Smooth muscle cell (in vitro differentiated cells): ENCODE measurements around the gene WIPI1. TPM values are rescaled to one million over a fixed set of nuclear protein-coding genes. Genes with fewer than 3 reads are reported as not detected.

Source experiments
- DNase-seq: peaks from one replicate; lab custom pipeline; 2025; ENCODE audit not compliant: unreplicated experiment; lab: John Stamatoyannopoulos, UW
- H2AFZ ChIP-seq: fragments of 200-600 bp; sonication (generic); 2 replicates; pipeline ENCODE4 v1.6.0; 2016; ENCODE audit warnings: antibody characterized with exemption, low read depth, mild to moderate bottlenecking
- H3F3A ChIP-seq: fragments of 200-600 bp; sonication (generic); 2 replicates; pipeline ENCODE4 v1.6.0; 2017; ENCODE audit warnings: antibody characterized with exemption, low read depth
- H3K27ac ChIP-seq: fragments of 200-600 bp; sonication (generic); 2 replicates; pipeline ENCODE4 v1.5.1; 2016; ENCODE audit warnings: low read depth, mild to moderate bottlenecking
- H3K27me3 ChIP-seq: fragments of 200-600 bp; sonication (generic); 2 replicates; pipeline ENCODE4 v1.6.1; 2016; ENCODE audit warnings: low read depth, mild to moderate bottlenecking
- H3K36me3 ChIP-seq: fragments of 200-600 bp; sonication (generic); 2 replicates; pipeline ENCODE4 v1.5.1; 2016; ENCODE audit warnings: low read depth
- H3K4me1 ChIP-seq: fragments of 200-600 bp; sonication (generic); 2 replicates; pipeline ENCODE4 v1.5.1; 2016; ENCODE audit warnings: low read depth
- H3K4me2 ChIP-seq: fragments of 200-600 bp; sonication (generic); 2 replicates; pipeline ENCODE4 v1.6.0; 2016; ENCODE audit warnings: mild to moderate bottlenecking
- H3K4me3 ChIP-seq: fragments of 200-600 bp; sonication (generic); 2 replicates; pipeline ENCODE4 v1.5.1; 2016; ENCODE audit warnings: mild to moderate bottlenecking
- H3K79me2 ChIP-seq: fragments of 200-600 bp; sonication (generic); 2 replicates; pipeline ENCODE4 v1.6.0; 2016; ENCODE audit warnings: low read depth, mild to moderate bottlenecking
- H3K9ac ChIP-seq: fragments of 200-600 bp; sonication (generic); 2 replicates; pipeline ENCODE4 v1.6.0; 2016; ENCODE audit warnings: low read depth
- H3K9me3 ChIP-seq: fragments of 200-600 bp; sonication (generic); replicated peaks from 2 replicates; pipeline ENCODE4 v1.5.1; 2016; ENCODE audit warnings: low read depth
- H4K20me1 ChIP-seq: fragments of 200-600 bp; sonication (generic); 2 replicates; pipeline ENCODE4 v1.6.0; 2016; ENCODE audit warnings: low read depth
- WGBS: methylation state at CpG from one replicate; pipeline ENCODE4 v1.1.7; 2016; ENCODE audit warnings: low lambda C conversion rate; 5-methylcytosine and 5-hydroxymethylcytosine counted together
- polyA plus RNA-seq: library from polyadenylated mRNA; unstranded; fragments of >200 nt; fragmentation: Nextera tagmentation; extraction: Ambion mirVana; gene quantifications from 2 replicates; pipeline ENCODE4 v1.2.1, GENCODE V29; 2016
- total RNA-seq: library from RNA; depleted of rRNA; stranded (reverse); fragments of >200 nt; gene quantifications from 2 replicates; pipeline ENCODE4 v1.2.3, GENCODE V29; 2014
- TF ChIP-seq, protein P1 (sequence below): fragments of 200-600 bp; sonication (generic); IDR thresholded peaks from 2 replicates; pipeline ENCODE4 v1.5.1; 2017; ENCODE audit warnings: borderline replicate concordance, mild to moderate bottlenecking, antibody characterized with exemption; ENCODE audit not compliant: insufficient read depth, poor library complexity, severe bottlenecking

WIPI1 gene
- total and polyA plus RNA-seq, 2 experiments from 2014 or later, result 188 to 196 TPM

DNA sequence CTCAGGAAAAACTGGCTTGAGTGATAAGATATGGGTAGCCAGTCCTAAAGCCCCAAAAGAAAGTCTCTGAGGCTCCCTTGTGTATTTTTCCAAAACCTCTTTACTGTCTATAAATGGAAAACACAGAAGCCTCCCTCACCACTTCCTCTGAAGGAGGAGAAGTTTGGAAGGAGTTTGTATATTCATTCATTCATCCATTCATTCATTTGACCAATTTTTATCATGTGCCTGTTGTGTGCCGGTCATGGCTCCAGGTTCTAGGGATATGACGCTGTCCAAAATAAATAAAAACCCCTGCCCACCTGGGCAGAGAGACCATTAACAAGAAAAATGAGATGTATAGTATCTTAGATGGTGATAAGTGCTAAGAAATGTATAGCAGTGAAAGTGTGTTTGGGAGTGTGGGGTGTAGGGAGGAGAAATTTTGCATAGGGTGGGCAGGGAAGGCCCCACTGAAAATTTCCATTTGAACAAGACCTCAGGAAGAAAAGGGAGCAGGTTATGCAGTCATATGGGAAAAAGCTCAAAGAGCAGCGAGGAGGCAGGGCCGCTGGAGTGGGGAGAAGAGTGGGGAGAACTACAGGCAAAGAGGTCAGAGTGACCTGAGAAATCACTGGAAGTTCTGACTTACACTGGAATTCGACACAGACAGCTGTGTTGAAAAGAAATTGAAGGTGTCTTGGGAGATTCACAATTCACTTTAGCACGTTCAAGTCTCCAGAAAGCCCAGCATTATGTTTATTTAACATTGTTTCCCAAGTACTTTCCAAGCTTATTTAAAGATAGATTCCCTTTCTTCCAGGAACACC, 6.1 kb upstream of the WIPI1 start:
- Histone ChIP-seq H4K20me1 (no peaks in the 10 kb centered on the region), H3K9ac (no peak overlapping the region), H3K36me3 (no peaks in the 10 kb centered on the region), H3K27ac (no peak overlapping the region), H3K27me3 (no peaks in the 10 kb centered on the region), H3K79me2 (no peaks in the 10 kb centered on the region), H3K9me3 (no peaks in the 10 kb centered on the region), H3F3A (no peaks in the 10 kb centered on the region), H3K4me3 (no peak overlapping the region), H2AFZ (no peak overlapping the region), H3K4me2 (no peak overlapping the region), H3K4me1 (peaks cover 3% of the 10 kb centered on the region)
- TF ChIP-seq, protein P1, sequence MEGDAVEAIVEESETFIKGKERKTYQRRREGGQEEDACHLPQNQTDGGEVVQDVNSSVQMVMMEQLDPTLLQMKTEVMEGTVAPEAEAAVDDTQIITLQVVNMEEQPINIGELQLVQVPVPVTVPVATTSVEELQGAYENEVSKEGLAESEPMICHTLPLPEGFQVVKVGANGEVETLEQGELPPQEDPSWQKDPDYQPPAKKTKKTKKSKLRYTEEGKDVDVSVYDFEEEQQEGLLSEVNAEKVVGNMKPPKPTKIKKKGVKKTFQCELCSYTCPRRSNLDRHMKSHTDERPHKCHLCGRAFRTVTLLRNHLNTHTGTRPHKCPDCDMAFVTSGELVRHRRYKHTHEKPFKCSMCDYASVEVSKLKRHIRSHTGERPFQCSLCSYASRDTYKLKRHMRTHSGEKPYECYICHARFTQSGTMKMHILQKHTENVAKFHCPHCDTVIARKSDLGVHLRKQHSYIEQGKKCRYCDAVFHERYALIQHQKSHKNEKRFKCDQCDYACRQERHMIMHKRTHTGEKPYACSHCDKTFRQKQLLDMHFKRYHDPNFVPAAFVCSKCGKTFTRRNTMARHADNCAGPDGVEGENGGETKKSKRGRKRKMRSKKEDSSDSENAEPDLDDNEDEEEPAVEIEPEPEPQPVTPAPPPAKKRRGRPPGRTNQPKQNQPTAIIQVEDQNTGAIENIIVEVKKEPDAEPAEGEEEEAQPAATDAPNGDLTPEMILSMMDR, result no peak
- WGBS, result 66% methylated on average over 6 of the region's 6 CpGs
- DNase-seq, result no peak

DNA sequence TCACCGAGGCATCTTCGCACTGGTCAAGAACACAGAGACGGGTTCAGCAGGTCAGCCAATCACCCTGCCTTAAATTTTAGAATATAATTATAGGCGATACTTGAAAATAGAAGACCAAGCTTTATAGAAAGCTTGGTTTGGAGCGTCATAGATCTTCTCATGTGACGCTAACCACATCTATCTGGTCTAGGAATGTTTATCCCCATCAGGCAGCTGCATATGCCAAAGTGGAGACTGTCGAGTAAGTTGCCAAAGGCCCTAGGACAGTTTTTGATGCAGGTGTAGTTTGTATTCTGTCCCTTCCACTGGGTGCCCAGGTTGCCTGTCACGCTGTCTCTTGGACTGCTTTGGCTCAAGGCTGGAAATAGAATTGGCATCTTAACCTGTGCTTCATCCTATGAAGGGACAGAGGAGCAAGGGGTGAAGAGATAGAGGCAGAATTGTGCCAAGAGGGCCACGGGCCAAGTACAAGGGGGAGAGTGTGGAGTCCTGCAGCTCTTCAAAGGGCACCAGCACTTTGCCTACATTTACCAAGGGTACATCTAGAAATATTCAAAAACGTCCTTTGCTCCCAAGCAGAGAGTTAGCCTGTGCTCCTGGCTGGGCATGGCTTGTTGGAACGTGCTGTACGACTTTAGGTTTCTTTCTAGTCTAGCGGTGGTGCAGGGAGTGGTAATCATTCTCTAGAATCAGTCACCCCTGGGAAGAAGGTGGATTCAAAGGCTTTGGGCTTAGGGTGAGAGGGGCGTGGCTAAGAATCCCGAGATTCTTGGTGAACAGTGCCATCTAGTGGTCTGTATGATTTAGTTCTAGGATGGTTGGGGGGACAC, 5.3 kb upstream of the WIPI1 start:
- peak; percentile 11 for DNase-seq
- H3K9me3 ChIP-seq, result no peaks in the 10 kb centered on the region
- 49% methylated on average over 15 of the region's 15 CpGs for WGBS

DNA sequence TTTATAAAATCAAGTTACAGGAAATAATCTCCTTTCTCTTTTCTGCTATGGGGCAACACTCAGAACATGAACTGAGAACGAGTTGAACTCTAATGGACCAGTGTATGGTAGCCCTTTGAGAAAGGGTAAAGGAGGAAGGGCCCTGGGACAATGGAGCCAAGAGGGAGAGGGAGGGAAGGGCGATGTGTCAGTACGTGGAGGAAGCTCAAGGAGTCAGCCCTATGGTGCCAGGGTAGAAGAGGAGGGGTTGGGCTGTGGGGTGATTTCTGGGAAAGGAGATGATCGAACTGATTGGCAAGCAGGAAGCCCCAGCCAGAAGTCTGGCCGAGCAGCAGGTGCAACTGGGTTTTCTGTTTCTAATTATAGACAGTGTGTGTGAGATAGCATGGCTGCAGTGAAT, 4.3 kb upstream of the WIPI1 start:
- Histone ChIP-seq H3F3A (peaks cover 6% of the 10 kb centered on the region), H3K9me3 (no peaks in the 10 kb centered on the region), H3K27ac (no peak overlapping the region), H3K9ac (no peak overlapping the region), H2AFZ (no peak overlapping the region), H3K36me3 (no peaks in the 10 kb centered on the region), H3K4me3 (no peak overlapping the region), H3K4me1 (peaks cover 3% of the 10 kb centered on the region), H3K27me3 (no peaks in the 10 kb centered on the region), H4K20me1 (no peaks in the 10 kb centered on the region), H3K4me2 (no peak overlapping the region), H3K79me2 (no peaks in the 10 kb centered on the region)
- 62% methylated on average over 5 of the region's 5 CpGs for WGBS
- DNase-seq, result no peak
- TF ChIP-seq, protein P1, result no peak

More for the DNA sequence above, 5.3 kb upstream of the WIPI1 start:
- Histone ChIP-seq H4K20me1 (no peaks in the 10 kb centered on the region), H3K4me2 (peak overlapping the region; percentile 66), H3K27me3 (no peaks in the 10 kb centered on the region), H3F3A (no peaks in the 10 kb centered on the region), H2AFZ (no peak overlapping the region), H3K27ac (no peak overlapping the region), H3K36me3 (no peaks in the 10 kb centered on the region), H3K4me1 (peaks cover 3% of the 10 kb centered on the region), H3K9ac (no peak overlapping the region), H3K79me2 (no peaks in the 10 kb centered on the region), H3K4me3 (no peak overlapping the region)
- TF ChIP-seq, protein P1, result peak; percentile 66
